ENCODE measurements around the gene CDKL2. TPM values are rescaled to one million over a fixed set of nuclear protein-coding genes. Genes with fewer than 3 reads are reported as not detected.

CDKL2 gene
- total and polyA plus RNA-seq, 2 of the 8 experiments (the other 6 are each of a cell fraction or from before 2014, with no cell fraction given): 1.4 to 2.1 TPM

- Histone ChIP-seq H3K27ac (ENCODE audit: low read depth, low read length) (no peak overlapping the region), H3K14ac (ENCODE audit: insufficient read length) (no peak overlapping the region), H2AFZ (ENCODE audit: low read length) (no peak overlapping the region), H3K23ac (ENCODE audit: insufficient read length) (no peak overlapping the region), H3K4me2 (ENCODE audit: insufficient read depth in 1 of 2, low read depth in 2 of 2, low read length in 2 of 2) (no peak overlapping the region), H3K27me3 (replicated peaks in 1 of 4; ENCODE audit: control insufficient read depth in 3 of 4, extremely low read depth in 1 of 4, insufficient read depth in 3 of 4, low read length in 3 of 4) (no peaks in the 10 kb centered on the region), H3K4ac (replicated peaks; ENCODE audit: insufficient read length, low read depth, low read length) (no peak overlapping the region), H4K20me1 (replicated peaks in 1 of 2; ENCODE audit: control insufficient read depth in 1 of 2, insufficient read depth in 2 of 2, low read length in 2 of 2) (peaks cover 9 to 16% of the 10 kb centered on the region in 2 experiments), H4K91ac (replicated peaks; ENCODE audit: insufficient read length, low read length) (no peak overlapping the region), H4K5ac (ENCODE audit: insufficient read length, low read depth, low read length) (no peak overlapping the region), H3K36me3 (ENCODE audit: control insufficient read depth in 2 of 4, insufficient read depth in 4 of 4, low read length in 3 of 4) (peaks cover 10 to 73% (median 41%) of the 10 kb centered on the region in 4 experiments; a peak in 7 of 8 replicates), H2BK12ac (ENCODE audit: low read depth, low read length) (no peak overlapping the region), H4K8ac (ENCODE audit: extremely low read depth, insufficient read depth, low read length) (no peak overlapping the region), H3K79me2 (ENCODE audit: control insufficient read depth in 1 of 2, insufficient read depth in 2 of 2, low read length in 2 of 2) (peaks cover 9 to 85% of the 10 kb centered on the region in 2 experiments), H3K9ac (replicated peaks in 1 of 4; ENCODE audit: extremely low read depth in 1 of 4, low read depth in 3 of 4, low read length in 3 of 4) (no peak overlapping the region), H2AK5ac (ENCODE audit: low read depth, low read length) (no peak overlapping the region), H2BK15ac (ENCODE audit: low read length) (no peak overlapping the region), H3K4me1 (replicated peaks in 1 of 4; ENCODE audit: control insufficient read depth in 3 of 4, insufficient read depth in 4 of 4, low read length in 3 of 4) (no peaks in the 10 kb centered on the region; a peak in 1 of 7 replicates), H3K9me3 (ENCODE audit: insufficient read depth in 2 of 2, low read depth in 1 of 2, low read length in 1 of 2) (no peaks in the 10 kb centered on the region), H3K18ac (ENCODE audit: extremely low read depth, low read length) (no peak overlapping the region), H3K4me3 (ENCODE audit: extremely low read depth in 1 of 4, insufficient read depth in 2 of 4, low read depth in 3 of 4, low read length in 4 of 4) (no peak overlapping the region), H3K79me1 (ENCODE audit: low read depth, low read length) (no peaks in the 10 kb centered on the region), H2BK5ac (ENCODE audit: low read depth, low read length) (no peak overlapping the region), H3K23me2 (ENCODE audit: low read depth, low read length) (no peaks in the 10 kb centered on the region), H3K56ac (replicated peaks; ENCODE audit: insufficient read length, low read depth, low read length) (no peak overlapping the region), H2BK120ac (replicated peaks; ENCODE audit: low read depth, low read length) (no peak overlapping the region), H2BK20ac (ENCODE audit: low read length) (no peak overlapping the region)
- POLR2A ChIA-PET (ENCODE audit: partially characterized antibody): interaction anchor here (0.8 to 2.9 kb wide), 4 partner anchors 9 to 65 kb away, joined by 3 to 16 read pairs (median 6); partner anchors contain the start of gene USO1
- WGBS, 2 experiments (ENCODE audit: extremely low coverage in 1 of 2, insufficient coverage in 1 of 2, insufficient read length in 1 of 2, insufficient replicate concordance in 2 of 2, low coverage in 1 of 2, low lambda C conversion rate in 2 of 2, missing lambda C conversion rate in 1 of 2): 95% methylated on average over 1 of the region's 1 CpG; no CpG with 5 or more reads in 1 of the 2 experiments
- no peak for FAIRE-seq
- no peak for DNase-seq (ENCODE audit: low read depth in 1 of 2, low spot score in 2 of 2)
- CTCF ChIA-PET (ENCODE audit: partially characterized antibody): interaction anchor here (0.6 to 1.9 kb wide), 4 partner anchors 9 to 47 kb away, joined by 3 to 9 read pairs (median 4); no protein-coding TSS in a partner anchor
- no peak for TF ChIP-seq RXRA (IDR thresholded peaks at IDR 0.05; ENCODE audit: insufficient read depth, low read depth, low read length)
- TF ChIP-seq EZH2 (IDR thresholded peaks at IDR 0.05; ENCODE audit: low read depth, low read length, severe bottlenecking): no peak
- no peak for TF ChIP-seq E2F6 (IDR thresholded peaks at IDR 0.05)
- no peak for TF ChIP-seq MAFK (IDR thresholded peaks at IDR 0.05; ENCODE audit: low read depth, low read length)
- no peak for TF ChIP-seq EP300 (IDR thresholded peaks at IDR 0.05; ENCODE audit: borderline replicate concordance in 1 of 2, low read depth in 2 of 2, low read length in 2 of 2)
- no peak for TF ChIP-seq NRF1 (IDR thresholded peaks at IDR 0.05; ENCODE audit: low read depth, low read length)
- TF ChIP-seq SP4 (IDR thresholded peaks at IDR 0.05; ENCODE audit: low read length): no peak
- no peak for TF ChIP-seq FOSL1 (IDR thresholded peaks at IDR 0.05; ENCODE audit: insufficient read depth, low read depth, low read length)
- no peak for TF ChIP-seq CEBPB (IDR thresholded peaks at IDR 0.05; ENCODE audit: low read depth, low read length)
- TF ChIP-seq CBX8 (IDR thresholded peaks at IDR 0.05; ENCODE audit: borderline replicate concordance, low read depth, low read length): no peak
- TF ChIP-seq TAF7 (optimal IDR thresholded peaks at IDR 0.05; ENCODE audit: borderline replicate concordance, low read depth, low read length): no peak
- TF ChIP-seq YY1 (IDR thresholded peaks at IDR 0.05; ENCODE audit: low read depth, low read length): no peak
- TF ChIP-seq TAF1 (IDR thresholded peaks at IDR 0.05; ENCODE audit: low read depth, low read length): no peak
Measured at GRCh38 chr4:75659512-75660031, 29.2 kb upstream of the CDKL2 start.

All from H1 (cell line).